HG02870 (cell line): ENCODE measurements around the gene RAMP3.

Experiments
- ATAC-seq: cut with Tn5 transposase; IDR thresholded peaks from one replicate; pipeline ENCODE4 v1.9.1; 2021; ENCODE audit warnings: mild to moderate bottlenecking, moderate library complexity; ENCODE audit not compliant: unreplicated experiment

The RAMP3 gene

DNA sequence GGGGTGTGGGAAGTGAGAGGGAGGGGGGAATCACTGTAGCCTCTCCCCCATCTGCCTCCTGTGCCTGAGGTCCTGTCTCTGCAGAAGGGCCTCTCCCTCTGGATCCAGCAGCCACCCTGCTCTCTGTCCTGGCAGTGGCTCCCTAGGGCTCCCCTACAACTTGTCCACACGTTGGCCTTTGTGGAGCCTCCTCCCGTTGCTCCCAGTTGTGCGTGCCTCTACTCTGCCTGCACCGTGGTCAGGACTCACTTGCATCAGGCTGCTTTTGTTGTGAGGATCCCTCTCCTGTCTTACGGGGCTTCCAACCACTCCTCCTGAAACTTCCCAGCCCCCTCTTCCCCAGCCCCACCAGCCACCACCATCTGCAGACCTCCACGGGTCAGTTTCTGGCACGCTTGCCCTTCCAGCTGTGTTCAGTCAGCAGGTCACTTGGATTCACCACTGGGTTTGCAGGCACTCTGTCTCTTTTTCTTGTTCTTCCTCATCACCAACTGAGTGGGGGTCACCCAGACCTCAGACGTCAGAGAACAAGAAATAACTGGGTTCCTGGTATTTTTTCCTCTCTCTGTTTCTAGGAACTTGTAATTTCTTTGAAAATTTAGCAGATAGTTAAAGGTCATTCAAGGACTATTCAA, 62.3 kb downstream of the RAMP3 start:
- ATAC-seq = no peak

DNA sequence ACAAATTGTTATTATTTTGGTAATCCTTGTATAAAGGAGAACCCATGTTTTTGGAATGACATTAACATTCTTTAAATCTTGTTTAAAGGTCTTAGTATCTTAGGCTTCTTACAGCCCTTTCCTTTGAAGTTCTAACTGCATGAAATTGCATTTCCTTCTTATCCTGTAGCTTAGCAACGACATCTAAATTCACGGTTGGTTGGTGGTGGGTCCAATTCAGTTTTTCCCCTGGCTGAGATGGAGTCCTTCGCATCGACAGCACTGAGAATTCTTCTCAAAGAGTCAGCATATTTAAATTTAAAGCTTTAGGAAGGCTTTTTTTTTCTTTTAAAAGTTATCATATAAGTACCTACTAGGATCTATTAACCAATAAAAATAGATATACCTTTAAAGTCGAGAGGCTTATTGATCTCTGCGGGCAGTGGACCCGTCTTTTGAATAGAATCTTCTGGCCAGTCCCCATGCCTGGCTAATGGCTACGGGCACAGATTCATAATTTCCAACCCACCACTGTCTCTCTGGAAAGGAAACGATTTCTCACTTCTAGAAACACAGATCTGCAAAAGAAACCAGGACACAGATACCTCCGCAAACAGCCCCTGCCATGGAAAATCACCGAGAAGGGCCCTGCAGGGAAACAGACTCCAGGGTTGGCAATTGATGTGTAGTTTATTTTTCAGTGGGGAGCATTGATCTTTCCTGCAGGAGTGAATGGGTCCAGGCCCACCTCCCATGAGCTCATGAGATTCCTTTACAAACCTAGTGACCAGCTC, 63.4 kb downstream of the RAMP3 start:
- ATAC-seq = no peak

DNA sequence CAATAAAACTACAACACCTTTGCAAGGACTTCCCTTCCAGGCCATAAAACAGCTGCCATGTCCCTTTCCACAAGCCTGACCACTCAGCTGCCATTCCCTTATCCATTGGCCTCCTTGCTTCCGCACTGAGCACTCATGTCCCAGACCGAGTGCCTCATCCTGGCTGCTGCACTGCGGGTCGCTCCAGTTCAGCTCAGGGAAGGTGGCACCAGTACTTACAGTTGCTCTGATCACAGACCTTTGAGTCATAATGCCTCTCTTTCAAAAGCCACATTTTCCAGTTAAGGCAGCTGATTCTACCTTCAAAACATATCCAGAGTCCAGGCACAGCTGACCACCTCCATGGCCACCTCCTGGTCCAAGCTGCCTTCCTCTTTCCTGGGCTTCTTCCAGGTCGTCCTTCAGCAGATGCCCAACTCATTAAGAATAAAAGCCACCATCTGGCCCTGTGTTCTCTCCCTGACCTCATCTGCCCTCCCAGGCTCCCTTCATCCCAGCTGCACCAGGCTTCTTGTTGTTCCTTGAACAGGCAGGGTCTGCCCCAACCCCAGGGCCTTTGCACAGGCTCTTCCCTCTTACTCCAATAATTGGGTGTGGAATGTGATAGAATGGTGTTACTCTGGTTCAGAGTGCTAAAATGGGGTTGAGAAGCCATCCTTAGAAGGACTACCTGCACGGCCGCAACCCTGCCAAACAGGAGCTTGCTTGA, 64.5 kb downstream of the RAMP3 start:
- no peak for ATAC-seq

DNA sequence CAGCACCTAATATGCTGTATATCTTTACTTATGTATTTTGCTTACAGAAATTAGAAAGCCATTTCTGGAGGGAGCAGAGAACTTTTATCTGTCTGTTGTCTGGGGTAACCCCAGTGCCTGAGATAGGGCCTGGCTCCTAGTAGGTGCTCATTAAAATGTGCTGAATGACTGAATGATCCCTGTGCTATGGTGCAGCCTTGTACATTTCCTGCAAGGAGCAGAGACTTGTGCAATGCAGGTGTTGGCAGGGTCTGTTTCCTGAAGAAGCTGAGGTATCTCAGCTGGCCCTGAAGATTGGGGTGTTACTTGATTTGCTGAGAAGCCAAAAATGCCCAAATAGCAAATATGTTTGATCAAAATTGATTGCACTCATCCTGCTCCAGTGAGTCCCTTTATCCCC, 65.5 kb downstream of the RAMP3 start:
- no peak for ATAC-seq

DNA sequence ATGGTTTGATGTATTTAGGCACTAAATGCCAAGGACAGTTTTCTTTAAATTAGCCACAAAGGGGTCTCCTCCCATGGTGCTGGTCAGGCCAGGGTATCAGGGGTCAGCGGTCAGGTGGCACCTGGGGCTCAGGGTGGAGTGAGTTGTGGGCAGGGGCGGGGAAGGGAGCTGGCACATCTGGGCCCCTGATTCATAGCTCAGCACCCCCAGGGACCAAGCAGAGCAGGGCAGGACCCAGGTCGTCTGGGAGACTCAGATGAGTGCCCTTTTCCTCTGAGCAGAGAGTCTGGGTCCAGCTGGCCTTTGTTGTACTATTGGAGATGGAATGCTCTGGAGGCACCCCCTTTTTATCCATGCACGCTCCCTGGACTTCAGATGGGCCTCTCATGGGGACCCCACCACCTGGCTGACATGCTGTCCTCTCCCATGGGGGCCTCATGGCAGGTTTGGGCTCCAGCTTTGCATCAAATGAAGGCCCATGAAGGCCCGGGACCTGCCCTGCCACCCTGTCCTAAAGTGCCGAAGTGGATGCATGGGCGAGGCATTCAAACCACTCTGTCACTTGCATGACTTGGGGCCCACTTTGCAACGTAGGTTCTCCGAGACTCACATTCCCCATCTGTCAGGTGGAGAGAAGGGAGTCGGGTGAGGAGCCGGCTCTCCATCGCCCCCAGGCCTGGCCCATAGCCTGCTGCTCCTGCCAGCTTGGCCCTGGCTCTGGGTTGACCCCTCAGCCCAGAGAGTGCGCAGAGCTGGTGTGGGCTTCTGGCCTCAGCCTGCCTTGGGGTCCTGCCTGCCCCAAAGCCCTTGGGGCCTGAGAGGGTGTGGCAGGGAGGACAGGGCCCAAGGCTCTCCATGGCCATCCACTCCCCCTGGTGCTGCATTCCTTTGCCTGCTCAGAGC, 66.4 kb downstream of the RAMP3 start:
- ATAC-seq = no peak

DNA sequence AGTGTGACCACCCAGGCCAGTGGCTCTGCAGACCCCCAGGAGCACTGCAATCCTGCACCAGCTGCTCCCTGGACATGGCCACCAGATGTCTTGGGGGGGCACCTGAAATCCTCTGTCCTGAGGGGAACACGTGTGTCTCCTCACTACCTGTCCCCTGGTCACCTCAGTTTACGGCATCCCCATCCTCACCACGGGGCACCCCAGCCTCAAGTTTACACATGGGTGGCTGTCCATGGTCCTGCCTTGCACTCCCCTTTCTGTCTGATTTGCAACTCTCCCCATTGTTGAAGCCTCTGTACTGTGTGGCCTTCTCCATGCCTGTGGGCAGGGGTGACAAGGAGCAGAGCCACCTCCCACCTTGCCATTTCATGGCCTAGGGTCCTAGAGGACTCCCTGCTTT, 67.2 kb downstream of the RAMP3 start:
- ATAC-seq = no peak

DNA sequence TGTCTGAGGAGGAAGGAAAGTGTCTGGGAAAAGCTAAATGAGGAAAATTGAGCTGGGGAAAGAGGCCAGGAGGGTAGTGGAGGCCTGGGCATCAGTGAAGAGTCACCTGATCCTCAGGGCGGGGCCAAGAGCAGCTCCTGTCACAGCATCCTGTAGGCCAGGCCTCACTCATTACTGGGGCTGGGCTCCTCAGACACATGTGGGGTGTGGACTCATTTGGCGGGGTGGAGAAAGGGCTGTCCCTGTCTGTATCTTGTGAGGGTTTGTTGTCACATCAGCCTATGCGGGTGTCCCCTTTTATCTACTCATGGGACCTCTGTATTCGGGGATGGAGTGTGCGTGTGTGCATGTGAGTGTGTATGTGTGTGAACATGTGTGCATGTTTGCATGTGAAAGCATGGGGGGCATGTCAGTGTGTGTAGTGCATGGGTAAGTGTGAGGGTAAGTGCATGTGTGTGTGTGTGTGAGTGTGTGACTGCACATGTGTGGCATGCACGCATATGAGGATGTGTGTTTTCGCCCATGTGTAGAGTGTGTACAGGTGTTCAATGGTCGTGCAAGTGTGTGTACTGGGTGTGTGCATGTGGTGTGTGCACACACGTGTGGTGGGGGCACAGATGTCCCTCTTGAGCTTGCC, 67.8 kb downstream of the RAMP3 start:
- no peak for ATAC-seq

DNA sequence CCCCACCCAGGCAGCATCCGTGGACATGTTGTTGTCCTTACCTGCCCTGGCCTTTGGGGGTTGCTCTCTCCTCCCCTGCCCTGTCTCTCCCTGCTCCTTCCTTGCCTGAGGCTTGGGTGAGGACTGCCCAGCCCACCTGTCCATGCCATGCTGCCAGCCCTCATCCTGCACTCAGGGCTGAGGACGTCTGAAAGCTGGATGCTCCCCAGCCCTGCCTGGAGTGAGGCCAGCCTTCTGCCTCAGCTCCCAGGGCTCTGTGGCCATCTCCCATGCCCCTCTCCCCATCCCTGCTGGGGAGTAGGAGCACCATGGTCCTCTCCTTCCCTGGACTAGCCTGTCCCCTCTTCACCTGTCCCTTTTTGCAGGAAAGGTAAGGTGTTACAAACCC, 68.4 kb downstream of the RAMP3 start:
- no peak for ATAC-seq

DNA sequence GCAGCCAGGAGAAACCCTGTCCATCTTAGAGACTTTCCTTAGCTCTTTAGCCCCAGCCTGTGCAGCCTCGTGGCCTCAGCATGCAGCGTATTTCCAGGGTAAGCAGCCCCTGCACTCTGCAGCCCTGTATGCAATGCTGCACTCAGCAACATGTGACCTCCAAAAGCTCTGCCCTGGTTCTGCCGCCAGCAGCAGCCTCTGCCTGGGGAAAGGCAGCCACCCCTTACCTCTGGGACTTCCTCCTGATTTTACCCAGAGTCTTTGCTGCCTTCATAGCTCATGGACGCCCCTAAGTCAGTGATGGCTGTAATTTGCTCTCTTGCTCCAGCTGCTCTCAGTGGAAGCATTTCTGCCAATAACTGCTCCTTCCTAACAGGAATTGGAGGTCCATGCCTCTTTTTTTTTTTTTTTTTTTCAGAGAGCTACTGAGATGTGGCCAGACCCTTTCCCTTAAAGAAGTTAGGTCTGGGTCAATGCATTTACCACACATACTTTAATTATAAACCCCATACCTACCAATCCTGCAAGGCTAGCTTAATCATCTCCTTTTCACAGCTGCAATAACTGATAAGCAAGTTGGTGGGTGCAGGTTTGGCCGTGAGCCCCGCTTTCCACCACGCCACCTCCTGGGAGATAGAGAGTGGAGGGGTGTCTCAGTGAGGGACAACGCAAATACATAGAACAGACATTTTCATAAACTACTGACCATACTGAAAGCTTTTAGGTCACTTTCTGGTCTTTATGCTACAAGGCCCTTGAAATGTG, 71.7 kb downstream of the RAMP3 start:
- ATAC-seq = no peak

DNA sequence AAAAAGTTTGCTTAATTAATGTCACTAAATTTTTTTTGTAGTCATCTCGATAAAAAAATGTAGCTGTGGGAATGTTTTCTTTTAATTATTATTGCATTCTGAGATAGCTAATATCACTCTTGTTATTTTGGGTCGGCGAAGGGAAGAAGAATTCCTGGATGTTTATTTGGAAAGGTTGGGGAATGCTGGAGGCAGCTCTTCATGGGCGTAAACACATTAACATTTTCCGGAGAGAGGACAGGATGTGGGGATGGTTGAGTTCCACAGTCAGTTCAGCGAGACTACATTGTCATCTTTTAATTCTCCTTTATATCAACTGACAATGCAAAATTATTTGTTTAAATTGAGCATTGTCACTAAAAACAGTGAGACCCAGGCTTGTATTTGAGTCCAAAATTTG, 72.5 kb downstream of the RAMP3 start:
- ATAC-seq = no peak

DNA sequence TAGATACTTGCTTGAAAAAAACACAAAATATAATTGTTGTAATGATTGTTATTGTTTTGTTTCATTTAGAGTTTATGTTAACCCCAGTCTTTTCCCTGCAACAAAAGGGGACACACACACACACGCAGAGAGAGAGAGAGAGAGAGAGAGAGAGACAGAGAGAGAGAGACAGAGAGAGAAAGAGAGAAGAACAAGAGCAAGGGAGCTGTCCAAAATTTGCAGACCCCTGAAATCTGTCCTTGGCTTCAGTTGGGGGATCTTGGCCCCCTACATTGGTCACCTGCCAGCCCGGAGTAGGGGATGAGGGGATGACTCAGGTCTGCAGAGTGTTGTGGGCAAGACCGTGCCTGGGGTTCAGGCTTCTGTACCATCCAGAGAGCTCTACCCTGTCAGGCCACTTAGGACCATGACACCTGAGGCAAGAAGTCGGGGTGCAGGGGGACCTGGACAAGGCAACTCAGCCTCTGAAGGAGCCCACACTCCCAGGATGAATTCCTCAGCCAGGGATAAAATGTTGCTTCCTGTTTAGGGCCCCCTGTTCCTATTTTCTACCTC, 73.1 kb downstream of the RAMP3 start:
- ATAC-seq = no peak

DNA sequence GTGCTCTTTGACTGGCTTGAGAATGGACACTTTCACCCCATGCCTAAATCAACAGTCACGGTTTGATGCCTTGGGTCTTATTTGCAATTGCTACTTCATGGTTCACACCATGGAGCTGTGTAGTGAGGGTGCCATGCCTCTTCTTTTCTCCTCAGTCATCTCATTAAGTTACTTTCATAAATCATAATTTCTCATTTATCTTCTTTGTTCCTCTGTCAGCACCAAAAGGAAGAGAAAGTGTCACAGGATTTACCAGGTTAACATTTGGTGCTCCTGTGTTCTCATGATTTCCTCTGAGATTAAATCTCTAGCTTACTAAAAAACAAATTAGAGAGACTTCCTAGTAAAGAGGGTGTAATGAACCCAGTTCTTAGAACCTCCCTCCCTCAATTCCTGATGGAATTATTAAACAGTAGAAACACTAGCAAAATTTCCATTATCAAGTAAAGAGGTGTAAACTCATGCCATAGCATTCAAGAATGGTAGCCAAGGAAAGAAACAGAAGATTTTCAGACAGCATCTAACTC, 75.7 kb downstream of the RAMP3 start:
- no peak for ATAC-seq
